Body of pancreas (tissue), 4 donors: ENCODE results near the gene MAN1B1. TPM values are rescaled to one million over a fixed set of nuclear protein-coding genes. Genes with fewer than 3 reads are reported as not detected.

Experiments used
- ATAC-seq: fragments of 150-250 bp; one replicate; pipeline ENCODE4 v1.9.1; 2016
- DNase-seq, 4 donors: peaks; one replicate each; pipeline ENCODE4 v3.0.0-alpha.2; 2019
- H3K27ac ChIP-seq, 4 donors: fragments of 200-600 bp; sonication (generic); 1 replicate in 3 of 4; 2 replicates in 1 of 4; pipeline versions ENCODE4 v1.5.1 to v1.6.1; 2016 to 2019; ENCODE audit warnings: mild to moderate bottlenecking in 1 of 4, mixed read lengths in 1 of 4, moderate library complexity in 1 of 4
- H3K27me3 ChIP-seq, 2 donors: fragments of 200-600 bp; sonication (generic); one replicate each; pipeline ENCODE4 v1.6.0; 2016; ENCODE audit warnings: mild to moderate bottlenecking in 1 of 2
- H3K36me3 ChIP-seq, 2 donors: fragments of 200-600 bp; sonication (generic); replicated peaks in 1 of 2; 2 replicates each; pipeline ENCODE4 v1.5.1; 2016; ENCODE audit warnings: low read depth in 2 of 2; ENCODE audit not compliant: insufficient read depth in 1 of 2
- H3K4me1 ChIP-seq: fragments of 200-600 bp; sonication (generic); one replicate; pipeline ENCODE4 v1.6.0; 2016
- H3K4me3 ChIP-seq, 2 donors: fragments of 200-600 bp; sonication (generic); 1 replicate in 1 of 2; 2 replicates in 1 of 2; pipeline ENCODE4 v1.5.1; 2016 to 2019
- H3K9me3 ChIP-seq, 3 donors: fragments of 200-600 bp; sonication (generic); 1 replicate in 2 of 3; 2 replicates in 1 of 3; pipeline ENCODE4 v1.5.1; 2016
- POLR2A ChIP-seq, 3 donors: fragments of 450-650 bp; IDR thresholded peaks; one replicate each; pipeline ENCODE4 v1.6.1; 2016; ENCODE audit warnings: antibody characterized with exemption in 3 of 3, mild to moderate bottlenecking in 2 of 3
- WGBS, 2 donors: methylation state at CpG; one replicate each; pipeline ENCODE4 v1.1.5; 2017; 5-methylcytosine and 5-hydroxymethylcytosine counted together
- intact Hi-C: fragments of 100-400 bp; cut with DNase I; formaldehyde crosslinking; loops from one replicate; pipeline ENCODE4 v1.15.1; 2023
- total RNA-seq, 2 donors: library from RNA; depleted of rRNA; stranded (reverse); fragments of >200 nt; gene quantifications; one replicate each; pipeline ENCODE4 v1.1.0, GENCODE V29; 2016
- TF ChIP-seq, protein P1 (sequence below), 7 experiments: fragments of 450-650 bp in 4 of 7; fragments of 200-600 bp in 3 of 7; sonication (generic) in 3 of 7; IDR thresholded peaks; one replicate each; pipeline ENCODE4 v1.5.1; 2016 to 2019; ENCODE audit warnings: antibody characterized with exemption in 7 of 7

Gene MAN1B1
- total RNA-seq, 2 donors from 2014 or later = 32.6 to 34.2 TPM

DNA sequence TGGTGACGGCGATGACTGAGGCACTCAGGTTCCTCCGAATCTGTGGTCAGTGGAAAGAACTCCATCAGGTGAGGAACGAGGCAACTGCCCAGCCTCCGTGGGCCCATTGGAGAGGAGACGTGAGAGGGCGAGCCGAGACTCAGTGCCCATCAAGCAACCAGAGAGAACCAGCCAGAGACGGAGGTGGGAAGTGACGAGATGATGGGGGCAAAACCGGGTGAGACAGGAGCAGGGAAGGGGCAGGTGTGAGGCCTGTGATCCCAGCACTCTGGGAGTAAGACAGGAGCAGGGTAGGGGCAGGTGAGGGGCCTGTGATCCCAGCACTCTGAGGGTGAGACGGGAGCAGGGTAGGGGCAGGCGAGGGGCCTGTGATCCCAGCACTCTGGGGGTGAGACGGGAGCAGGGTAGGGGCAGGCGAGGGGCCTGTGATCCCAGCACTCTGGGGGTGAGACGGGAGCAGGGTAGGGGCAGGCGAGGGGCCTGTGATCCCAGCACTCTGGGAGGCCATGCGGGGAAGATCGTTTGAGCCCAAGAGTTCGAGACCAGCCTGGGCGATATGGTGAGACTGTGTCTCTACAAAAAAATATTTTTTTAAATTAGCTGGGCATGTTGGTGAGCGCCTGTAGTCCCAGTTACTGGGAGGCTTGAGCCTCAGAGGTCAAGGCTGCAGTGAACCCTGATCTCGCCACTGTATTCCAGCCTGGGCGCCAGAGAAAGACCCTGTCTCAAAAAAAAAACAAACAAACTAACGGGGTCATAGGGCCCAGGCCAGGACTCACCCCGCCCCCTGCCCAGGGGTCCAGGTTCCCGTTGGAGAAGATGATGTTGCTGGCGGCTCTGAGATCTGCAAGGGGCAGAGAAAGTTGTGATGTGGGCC is 24.4 kb downstream of the MAN1B1 start:
- Histone ChIP-seq H3K4me3 (no peak overlapping the region), H3K27me3 (no peaks in the 10 kb centered on the region), H3K9me3 (no peaks in the 10 kb centered on the region), H3K4me1 (peaks cover 17% of the 10 kb centered on the region), H3K27ac (no peak overlapping the region), H3K36me3 (no peaks in the 10 kb centered on the region)
- DNase-seq (no peak), ATAC-seq (no peak)
- 86 to 90% methylated on average over 24 to 27 of the region's 28 CpGs for WGBS, 2 donors
- intact Hi-C loops = no loop called here
- no peak for TF ChIP-seq POLR2A (IDR thresholded peaks at IDR 0.05)
- TF ChIP-seq, protein P1, sequence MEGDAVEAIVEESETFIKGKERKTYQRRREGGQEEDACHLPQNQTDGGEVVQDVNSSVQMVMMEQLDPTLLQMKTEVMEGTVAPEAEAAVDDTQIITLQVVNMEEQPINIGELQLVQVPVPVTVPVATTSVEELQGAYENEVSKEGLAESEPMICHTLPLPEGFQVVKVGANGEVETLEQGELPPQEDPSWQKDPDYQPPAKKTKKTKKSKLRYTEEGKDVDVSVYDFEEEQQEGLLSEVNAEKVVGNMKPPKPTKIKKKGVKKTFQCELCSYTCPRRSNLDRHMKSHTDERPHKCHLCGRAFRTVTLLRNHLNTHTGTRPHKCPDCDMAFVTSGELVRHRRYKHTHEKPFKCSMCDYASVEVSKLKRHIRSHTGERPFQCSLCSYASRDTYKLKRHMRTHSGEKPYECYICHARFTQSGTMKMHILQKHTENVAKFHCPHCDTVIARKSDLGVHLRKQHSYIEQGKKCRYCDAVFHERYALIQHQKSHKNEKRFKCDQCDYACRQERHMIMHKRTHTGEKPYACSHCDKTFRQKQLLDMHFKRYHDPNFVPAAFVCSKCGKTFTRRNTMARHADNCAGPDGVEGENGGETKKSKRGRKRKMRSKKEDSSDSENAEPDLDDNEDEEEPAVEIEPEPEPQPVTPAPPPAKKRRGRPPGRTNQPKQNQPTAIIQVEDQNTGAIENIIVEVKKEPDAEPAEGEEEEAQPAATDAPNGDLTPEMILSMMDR (IDR thresholded peaks at IDR 0.05) = no peak

DNA sequence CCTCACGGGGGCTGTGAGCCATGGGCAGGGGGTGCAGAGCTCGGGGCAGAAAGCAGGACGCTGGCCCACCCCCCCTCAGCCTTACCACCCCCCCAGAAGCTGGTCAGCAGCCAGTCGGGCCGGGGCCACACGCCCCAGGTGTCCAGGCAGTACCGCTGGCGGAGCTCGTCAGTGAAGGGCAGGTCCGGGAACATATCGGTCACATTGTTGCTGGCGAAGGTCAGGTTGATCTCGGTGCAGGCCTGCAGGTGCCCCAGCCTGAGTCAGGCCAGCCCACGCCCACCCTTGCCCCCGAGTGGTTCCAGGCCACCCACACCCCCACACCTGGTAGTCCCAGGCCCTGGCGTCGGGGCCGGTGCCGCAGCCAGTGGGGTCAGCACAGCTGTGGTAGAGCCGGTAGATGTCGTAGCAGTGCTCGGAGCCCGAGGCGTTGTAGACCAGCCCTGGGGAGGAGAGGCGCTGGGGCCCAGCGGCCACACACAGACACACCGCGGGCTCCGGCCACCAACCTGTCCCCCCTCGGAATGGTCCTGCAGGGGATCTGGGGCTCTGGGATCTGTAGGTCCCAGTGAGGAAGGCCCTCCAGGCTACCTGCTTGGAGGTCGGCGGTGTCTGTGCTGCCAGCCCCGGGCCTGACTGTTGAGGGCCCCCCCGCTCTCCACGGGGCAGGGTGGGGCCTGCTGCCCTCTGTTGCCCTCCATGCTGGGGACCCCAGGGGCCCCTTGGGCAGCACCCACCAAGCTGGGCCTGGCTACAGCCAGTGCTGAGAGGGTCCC is 25.2 kb downstream of the MAN1B1 start:
- intact Hi-C loops = no loop called here
- no peak for ATAC-seq
- WGBS, 2 donors = 86 to 92% methylated on average over 6 to 33 of the region's 35 CpGs

DNA sequence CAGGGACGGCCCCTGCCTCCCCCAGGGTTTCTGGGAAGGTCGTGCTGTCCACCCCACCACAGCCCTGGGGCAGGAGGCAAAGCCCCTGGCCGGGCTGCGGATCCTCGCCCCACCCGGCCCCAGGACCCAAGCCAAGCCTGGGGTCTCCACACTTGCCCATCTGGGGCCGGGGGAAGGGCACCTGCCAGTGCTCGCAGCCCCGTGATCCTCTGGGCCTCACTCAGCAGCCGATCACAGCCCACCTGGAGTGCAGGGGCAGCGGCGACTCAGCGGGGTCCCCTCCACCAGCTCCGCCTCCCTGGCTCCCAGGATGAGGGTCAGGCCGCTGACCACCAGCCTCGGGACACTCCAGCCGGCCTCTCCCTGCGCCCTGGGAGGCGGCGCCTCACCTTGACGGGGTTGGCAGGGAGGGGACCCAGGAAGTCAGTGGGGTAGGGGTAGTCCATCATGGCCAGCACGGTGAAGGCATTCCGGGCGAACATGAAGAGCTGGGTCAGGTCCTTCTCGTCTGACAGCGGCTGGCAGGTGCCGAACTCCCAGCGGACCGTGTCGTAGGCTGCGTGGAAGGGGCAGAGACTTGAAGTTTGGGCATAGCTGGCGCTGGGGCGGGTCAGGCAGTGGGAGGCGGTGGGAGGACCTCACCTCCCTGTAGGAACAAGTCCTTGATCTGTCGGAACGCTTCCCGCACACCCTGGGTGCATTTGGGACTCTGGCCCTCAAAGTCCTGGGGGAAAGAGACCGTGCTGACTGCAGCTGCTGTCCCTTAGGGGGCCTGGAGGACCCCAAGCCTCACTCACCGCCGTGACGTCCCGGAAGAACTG is 26.0 kb downstream of the MAN1B1 start:
- H3K4me3 ChIP-seq = no peak overlapping the region

More for the DNA sequence above, 25.2 kb downstream of the MAN1B1 start:
- TF ChIP-seq POLR2A (IDR thresholded peaks at IDR 0.05) = no peak
- TF ChIP-seq, protein P1 (IDR thresholded peaks at IDR 0.05) = no peak
- H3K36me3 ChIP-seq = no peaks in the 10 kb centered on the region
- H3K27me3 ChIP-seq = no peaks in the 10 kb centered on the region
- no peaks in the 10 kb centered on the region for H3K9me3 ChIP-seq
- H3K4me1 ChIP-seq = peaks cover 17% of the 10 kb centered on the region
- no peak for DNase-seq
- H3K27ac ChIP-seq = no peak overlapping the region
- H3K4me3 ChIP-seq = no peak overlapping the region

DNA sequence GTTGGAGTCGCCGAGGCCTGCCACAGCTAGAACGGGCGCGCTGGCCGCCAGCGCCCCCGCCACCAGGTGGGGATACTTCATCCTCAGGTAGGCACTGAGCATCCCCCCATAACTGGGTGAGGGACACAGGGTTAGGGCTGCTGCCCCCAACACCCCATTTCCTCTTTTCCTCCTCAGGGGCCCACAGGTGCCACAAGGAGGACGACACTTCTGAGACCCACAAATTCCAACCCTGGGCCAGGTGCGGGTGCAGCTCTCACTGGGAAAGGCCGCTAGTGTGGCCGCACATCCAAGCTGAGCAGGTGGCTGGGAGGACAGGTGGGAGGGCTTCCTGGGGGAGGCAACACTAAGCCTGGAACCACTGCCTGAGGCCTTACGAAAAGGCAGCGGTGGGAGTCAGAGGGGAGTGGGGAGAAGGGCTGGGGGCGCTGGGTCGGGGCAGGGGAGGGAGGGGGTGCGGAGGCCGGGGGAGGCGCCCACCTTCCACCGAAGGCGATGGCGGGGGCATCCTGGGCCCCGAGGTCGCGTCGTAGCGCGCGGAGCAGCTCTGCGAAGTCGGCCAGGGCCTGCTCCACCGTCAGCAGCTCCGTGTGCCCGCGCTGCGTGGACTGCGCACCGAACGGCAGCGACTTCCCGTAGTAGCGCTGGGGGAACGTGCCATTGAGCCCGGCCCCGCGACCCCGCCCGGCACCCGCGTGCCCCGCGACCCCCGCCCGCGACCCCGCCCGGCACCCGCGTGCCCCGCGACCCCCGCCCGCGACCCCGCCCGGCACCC is 26.8 kb downstream of the MAN1B1 start:
- ATAC-seq (no peak), DNase-seq (no peak)
- WGBS, 2 donors = 42 to 88% methylated on average over 15 to 36 of the region's 66 CpGs
- H3K27me3 ChIP-seq = no peaks in the 10 kb centered on the region
- no peak overlapping the region for H3K4me3 ChIP-seq
- no peaks in the 10 kb centered on the region for H3K9me3 ChIP-seq
- TF ChIP-seq POLR2A (IDR thresholded peaks at IDR 0.05) = no peak
- TF ChIP-seq, protein P1 (IDR thresholded peaks at IDR 0.05) = no peak
- no peak overlapping the region for H3K27ac ChIP-seq
- H3K36me3 ChIP-seq = no peaks in the 10 kb centered on the region
- H3K4me1 ChIP-seq = peaks cover 17% of the 10 kb centered on the region
- intact Hi-C loops = no loop called here

More for the DNA sequence above, 26.0 kb downstream of the MAN1B1 start:
- ATAC-seq = no peak
- Histone ChIP-seq H3K27me3 (no peaks in the 10 kb centered on the region), H3K4me1 (peaks cover 17% of the 10 kb centered on the region), H3K36me3 (no peaks in the 10 kb centered on the region), H3K27ac (no peak overlapping the region), H3K9me3 (no peaks in the 10 kb centered on the region)
- TF ChIP-seq POLR2A (IDR thresholded peaks at IDR 0.05) = no peak
- TF ChIP-seq, protein P1 (IDR thresholded peaks at IDR 0.05) = no peak
- intact Hi-C loops = no loop called here
- no peak for DNase-seq
- 94 to 96% methylated on average over 22 to 29 of the region's 42 CpGs for WGBS, 2 donors
